Left lung (tissue), 10 donors: ENCODE results near the gene UNC79. TPM values are rescaled to one million over a fixed set of nuclear protein-coding genes. Genes with fewer than 3 reads are reported as not detected.

Experiments
- ATAC-seq: fragments of 200-7000 bp; cut with Tn5 transposase; one replicate; pipeline ENCODE4 v1.9.1; 2020; ENCODE audit warnings: moderate library complexity
- DNase-seq, 4 donors: peaks; one replicate each; pipeline ENCODE4 v3.0.0-alpha.2; 2013 to 2020
- H3K27ac ChIP-seq, 2 donors: fragments of 200-600 bp; sonication (generic) in 1 of 2; one replicate each; pipeline versions ENCODE4 v1.5.0 to v1.8.0; 2020 to 2021
- H3K27me3 ChIP-seq, 2 donors: fragments of 200-600 bp; sonication (generic) in 1 of 2; one replicate each; pipeline versions ENCODE4 v1.5.0 to v1.8.0; 2020 to 2021
- H3K36me3 ChIP-seq, 2 donors: fragments of 200-600 bp; sonication (generic) in 1 of 2; one replicate each; pipeline versions ENCODE4 v1.5.0 to v1.8.0; 2020 to 2021
- H3K4me1 ChIP-seq, 2 donors: fragments of 200-600 bp; one replicate each; pipeline ENCODE4 v1.8.0; 2021
- H3K4me3 ChIP-seq, 2 donors: fragments of 200-600 bp; sonication (generic) in 1 of 2; one replicate each; pipeline versions ENCODE4 v1.5.0 to v1.8.0; 2020 to 2021; ENCODE audit warnings: mild to moderate bottlenecking in 1 of 2
- H3K9me3 ChIP-seq, 2 donors: fragments of 200-600 bp; sonication (generic) in 1 of 2; one replicate each; pipeline versions ENCODE4 v1.5.0 to v1.8.0; 2020 to 2021
- CTCF ChIP-seq, 2 donors: fragments of 200-600 bp; sonication (generic) in 1 of 2; IDR thresholded peaks; one replicate each; pipeline versions ENCODE4 v1.5.0 to v1.8.0; 2021; ENCODE audit warnings: antibody characterized with exemption in 2 of 2
- intact Hi-C, 2 donors: fragments of 100-400 bp; cut with DNase I; formaldehyde crosslinking; loops; one replicate each; pipeline versions ENCODE4 v1.11.2 to v1.14.2; 2022
- polyA plus RNA-seq, 6 donors: library from polyadenylated mRNA; unstranded; fragments of 120-200 nt; gene quantifications; one replicate each; pipeline ENCODE4 v1.2.1, GENCODE V29; 2013; ENCODE audit not compliant: insufficient read length in 6 of 6
- total RNA-seq, 2 donors: library from RNA; stranded (reverse); fragmentation: NEBNext Ultra II Directional; extraction: Animal tissue kit (Norgen Biotek cat#: 25700); gene quantifications; one replicate each; pipeline ENCODE4 v1.2.1, GENCODE V29; 2021
- donor health status: DM: no; HTN: yes; CAD: no.
- donor health status: DM: no; HTN: no; CAD: no.

UNC79 gene
- total and polyA plus RNA-seq, 8 donors: 0.13 to 0.65 (median 0.46) TPM

DNA sequence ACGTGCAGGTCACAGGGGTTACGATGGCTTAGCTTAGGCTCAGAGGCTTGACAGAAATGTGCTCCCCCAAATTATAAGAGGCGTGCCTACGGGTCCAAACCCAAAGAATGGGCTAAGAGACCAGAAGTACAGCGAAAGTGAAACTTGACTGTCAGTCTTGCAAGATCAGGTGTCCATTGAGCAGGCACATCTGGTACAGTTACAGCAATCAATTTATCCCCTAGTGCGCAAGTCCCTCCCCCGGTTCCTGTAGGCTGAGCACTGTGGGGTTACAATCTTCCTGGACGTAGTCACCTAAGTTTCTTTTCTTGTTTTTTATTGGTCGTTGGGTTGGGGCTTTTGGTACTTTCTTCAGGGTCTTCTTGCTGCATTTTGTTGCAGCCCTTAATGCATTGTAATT lies 134.2 kb downstream of the UNC79 start:
- DNase-seq: no peak
- H3K9me3 ChIP-seq: no peaks in the 10 kb centered on the region
- no peak for ATAC-seq
- H3K4me1 ChIP-seq: no peaks in the 10 kb centered on the region
- no peaks in the 10 kb centered on the region for H3K27me3 ChIP-seq
- intact Hi-C loops: no loop called here
- no peak overlapping the region for H3K4me3 ChIP-seq
- H3K27ac ChIP-seq: no peak overlapping the region
- TF ChIP-seq CTCF (IDR thresholded peaks at IDR 0.05): no peak
- H3K36me3 ChIP-seq: no peaks in the 10 kb centered on the region

- DNase-seq: no peak
- Histone ChIP-seq H3K27ac (no peak overlapping the region), H3K9me3 (no peaks in the 10 kb centered on the region), H3K27me3 (no peaks in the 10 kb centered on the region), H3K36me3 (no peaks in the 10 kb centered on the region), H3K4me3 (no peak overlapping the region), H3K4me1 (no peaks in the 10 kb centered on the region)
- no peak for TF ChIP-seq CTCF (IDR thresholded peaks at IDR 0.05)
- ATAC-seq: no peak
- intact Hi-C loops: no loop called here
Measured at GRCh38 chr14:93566065-93566693, 135.4 kb downstream of the UNC79 start.

DNA sequence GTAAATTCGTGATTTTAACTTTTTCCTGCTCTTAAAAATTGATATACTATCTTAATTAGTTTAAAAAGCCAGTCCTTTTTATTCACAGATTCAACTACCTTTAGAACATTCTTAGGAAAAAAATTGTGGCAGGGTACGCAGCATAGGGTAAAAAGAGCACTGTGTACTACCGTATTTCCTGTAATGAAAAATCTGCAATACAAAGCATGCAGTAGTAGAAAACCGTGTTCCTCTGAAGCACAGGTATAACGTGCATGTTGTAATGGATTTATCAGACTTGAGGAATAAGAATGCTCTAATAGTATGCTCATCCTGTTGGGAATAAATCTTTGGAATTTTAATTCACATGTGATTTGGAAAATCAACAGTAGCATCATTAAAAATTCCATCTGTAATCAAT lies 140.5 kb downstream of the UNC79 start:
- H3K27me3 ChIP-seq: peaks cover 0 to 7% of the 10 kb centered on the region in 2 donors
- H3K4me3 ChIP-seq: no peak overlapping the region
- intact Hi-C loops: no loop called here
- no peaks in the 10 kb centered on the region for H3K4me1 ChIP-seq
- no peak for DNase-seq
- no peak for TF ChIP-seq CTCF (IDR thresholded peaks at IDR 0.05)
- no peak overlapping the region for H3K27ac ChIP-seq
- no peaks in the 10 kb centered on the region for H3K36me3 ChIP-seq
- ATAC-seq: no peak
- H3K9me3 ChIP-seq: no peaks in the 10 kb centered on the region

DNA sequence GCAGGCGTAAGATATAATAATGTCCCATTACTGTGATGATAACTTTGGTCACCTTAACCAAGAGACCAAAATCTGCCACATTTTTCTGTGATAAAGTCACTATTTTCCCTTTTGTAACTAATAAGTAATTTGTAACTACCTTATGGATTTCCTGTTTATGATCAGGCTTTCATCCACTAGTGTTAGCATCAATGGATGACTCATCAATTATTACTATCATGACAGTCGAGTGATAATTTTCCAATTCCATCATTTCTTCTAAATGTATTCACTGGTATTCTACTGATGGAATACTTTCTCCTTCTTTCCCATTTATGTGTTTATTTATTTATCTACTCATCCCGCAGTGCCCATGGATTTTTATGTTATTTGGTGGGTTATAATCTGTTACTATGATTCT lies 148.4 kb downstream of the UNC79 start:
- ATAC-seq: no peak
- Histone ChIP-seq H3K4me1 (no peaks in the 10 kb centered on the region), H3K4me3 (no peak overlapping the region), H3K9me3 (no peaks in the 10 kb centered on the region), H3K36me3 (no peaks in the 10 kb centered on the region), H3K27me3 (peaks cover 0 to 1% of the 10 kb centered on the region in 2 donors), H3K27ac (no peak overlapping the region)
- intact Hi-C loops: no loop called here
- no peak for DNase-seq
- TF ChIP-seq CTCF (IDR thresholded peaks at IDR 0.05): no peak

DNA sequence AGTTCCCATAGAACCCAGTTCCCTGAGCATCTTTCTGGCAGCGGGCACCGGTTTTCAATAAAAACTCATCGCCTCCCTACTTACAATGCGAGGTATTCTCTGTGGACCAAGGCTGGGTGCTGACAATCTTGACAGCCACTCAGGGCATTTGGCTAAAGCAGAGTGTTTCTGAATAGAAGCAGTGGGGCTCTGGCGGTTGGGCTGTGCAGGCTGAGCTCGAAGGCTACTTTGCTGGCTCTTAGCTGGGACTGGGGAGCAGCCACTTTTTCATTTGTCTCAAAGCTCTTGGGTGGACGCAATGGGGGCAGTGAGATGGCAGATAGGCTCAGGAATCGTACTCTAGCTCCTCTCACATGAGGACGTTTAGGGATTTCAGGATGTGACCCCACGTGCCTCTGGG lies 151.8 kb downstream of the UNC79 start:
- no peak for TF ChIP-seq CTCF (IDR thresholded peaks at IDR 0.05)
- no peaks in the 10 kb centered on the region for H3K9me3 ChIP-seq
- DNase-seq: no peak

More for the DNA sequence above, 151.8 kb downstream of the UNC79 start:
- H3K4me3 ChIP-seq: no peak overlapping the region
- intact Hi-C loops: no loop called here
- H3K4me1 ChIP-seq: no peaks in the 10 kb centered on the region
- no peaks in the 10 kb centered on the region for H3K27me3 ChIP-seq
- no peak overlapping the region for H3K27ac ChIP-seq
- ATAC-seq: no peak
- no peaks in the 10 kb centered on the region for H3K36me3 ChIP-seq
